Muscle layer of duodenum (tissue), 2 donors: ENCODE measurements around the gene SPARCL1.
"Not testable (repeated sequence)": the region's sequence is repeated elsewhere in the genome, so short reads cannot be mapped to it uniquely, and the experiment has no call there.

ENCODE experiments used
- H3K27ac ChIP-seq: one replicate; pipeline ENCODE4 v1.7.0; 2013; ENCODE audit warnings: mild to moderate bottlenecking, low read length
- H3K27me3 ChIP-seq: one replicate; pipeline ENCODE4 v1.7.0; 2013; ENCODE audit warnings: low read depth, mild to moderate bottlenecking, control low read depth, low read length
- H3K36me3 ChIP-seq, 2 donors: one replicate each; pipeline ENCODE4 v1.7.0; 2013; ENCODE audit warnings: low read length in 2 of 2, control low read depth in 1 of 2, mild to moderate bottlenecking in 1 of 2; ENCODE audit not compliant: insufficient read depth in 2 of 2, control insufficient read depth in 1 of 2
- H3K4me1 ChIP-seq, 2 donors: one replicate each; pipeline ENCODE4 v1.7.0; 2013; ENCODE audit warnings: low read length in 2 of 2, mild to moderate bottlenecking in 2 of 2, control low read depth in 1 of 2, moderate library complexity in 1 of 2; ENCODE audit not compliant: insufficient read depth in 2 of 2, control insufficient read depth in 1 of 2
- H3K4me3 ChIP-seq, 2 donors: one replicate each; pipeline ENCODE4 v1.7.0; 2013; ENCODE audit warnings: low read length in 2 of 2, low read depth in 1 of 2, mild to moderate bottlenecking in 1 of 2
- H3K9me3 ChIP-seq, 2 donors: one replicate each; pipeline ENCODE4 v1.7.0; 2013; ENCODE audit warnings: low read length in 2 of 2, control low read depth in 1 of 2, mild to moderate bottlenecking in 1 of 2; ENCODE audit not compliant: control insufficient read depth in 1 of 2
- donor health status: healthy.

The SPARCL1 gene

GRCh38 chr4:87442889-87443288 lies 86.3 kb downstream of the SPARCL1 start:
- H3K9me3 ChIP-seq, result no peaks in the 10 kb centered on the region
- no peak overlapping the region for H3K27ac ChIP-seq
- H3K27me3 ChIP-seq, result no peaks in the 10 kb centered on the region
- H3K36me3 ChIP-seq, result peaks cover 14 to 40% of the 10 kb centered on the region in 2 donors
- H3K4me1 ChIP-seq, result peaks cover 0 to 4% of the 10 kb centered on the region in 2 donors
- H3K4me3 ChIP-seq, result no peak overlapping the region

- no peak overlapping the region for H3K27ac ChIP-seq
- peaks cover 3 to 7% of the 10 kb centered on the region in 2 donors for H3K36me3 ChIP-seq
- no peak overlapping the region for H3K4me3 ChIP-seq
- no peaks in the 10 kb centered on the region for H3K9me3 ChIP-seq
- H3K4me1 ChIP-seq, result no peaks in the 10 kb centered on the region
- no peaks in the 10 kb centered on the region for H3K27me3 ChIP-seq
Observed at GRCh38 chr4:87433342-87433741, 95.8 kb downstream of the SPARCL1 start.

GRCh38 chr4:87430038-87430437 lies 99.1 kb downstream of the SPARCL1 start:
- Histone ChIP-seq H3K36me3 (peaks cover 0 to 2% of the 10 kb centered on the region in 2 donors), H3K27me3 (no peaks in the 10 kb centered on the region), H3K4me1 (no peaks in the 10 kb centered on the region), H3K9me3 (no peaks in the 10 kb centered on the region), H3K4me3 (no peak overlapping the region), H3K27ac (no peak overlapping the region)

GRCh38 chr4:87428979-87429378 lies 100.2 kb downstream of the SPARCL1 start:
- Histone ChIP-seq H3K4me3 (no peak overlapping the region), H3K9me3 (no peaks in the 10 kb centered on the region), H3K4me1 (peaks cover 0 to 3% of the 10 kb centered on the region in 2 donors), H3K27me3 (no peaks in the 10 kb centered on the region), H3K36me3 (no peaks in the 10 kb centered on the region), H3K27ac (no peak overlapping the region)

- Histone ChIP-seq H3K4me3 (no peak overlapping the region), H3K36me3 (no peaks in the 10 kb centered on the region), H3K4me1 (peaks cover 3 to 9% of the 10 kb centered on the region in 2 donors), H3K27me3 (no peaks in the 10 kb centered on the region), H3K27ac (no peak overlapping the region), H3K9me3 (no peaks in the 10 kb centered on the region)
Observed at GRCh38 chr4:87427518-87427868, 101.7 kb downstream of the SPARCL1 start.

- H3K27me3 ChIP-seq, result no peaks in the 10 kb centered on the region
- H3K27ac ChIP-seq, result no peak overlapping the region
- H3K36me3 ChIP-seq, result no peaks in the 10 kb centered on the region
- peaks cover 3 to 9% of the 10 kb centered on the region in 2 donors for H3K4me1 ChIP-seq
- H3K9me3 ChIP-seq, result no peaks in the 10 kb centered on the region
- H3K4me3 ChIP-seq, result no peak overlapping the region
Observed at GRCh38 chr4:87426865-87427517, 102.2 kb downstream of the SPARCL1 start.

GRCh38 chr4:87425711-87426110 lies 103.5 kb downstream of the SPARCL1 start:
- Histone ChIP-seq H3K36me3 (no peaks in the 10 kb centered on the region), H3K4me1 (peaks cover 3 to 14% of the 10 kb centered on the region in 2 donors), H3K4me3 (no peak overlapping the region), H3K27ac (no peak overlapping the region), H3K9me3 (no peaks in the 10 kb centered on the region), H3K27me3 (no peaks in the 10 kb centered on the region)

GRCh38 chr4:87424099-87424543 lies 105.1 kb downstream of the SPARCL1 start:
- Histone ChIP-seq H3K4me1 (peaks cover 3 to 14% of the 10 kb centered on the region in 2 donors), H3K4me3 (peak overlapping the region; percentile 88 to 98)
- not testable (repeated sequence) for H3K9me3 ChIP-seq, H3K36me3 ChIP-seq, H3K27ac ChIP-seq, H3K27me3 ChIP-seq
